GM18519 (cell line): ENCODE results near the gene LDAF1.
"Not testable (repeated sequence)": the region's sequence is repeated elsewhere in the genome, so short reads cannot be mapped to it uniquely, and the experiment has no call there.

ENCODE experiments used
- ATAC-seq: cut with Tn5 transposase; IDR thresholded peaks from one replicate; pipeline ENCODE4 v1.9.1; 2021; ENCODE audit warnings: mild to moderate bottlenecking, moderate library complexity; ENCODE audit not compliant: unreplicated experiment, low FRiP score

LDAF1 gene

GRCh38 chr16:21161211-21161610 is 2.7 kb downstream of the LDAF1 start:
- ATAC-seq: no peak

- ATAC-seq: no peak
Measured at GRCh38 chr16:21162661-21163151, 4.2 kb downstream of the LDAF1 start.

- no peak for ATAC-seq
Measured at GRCh38 chr16:21163576-21163975, 5.1 kb downstream of the LDAF1 start.

GRCh38 chr16:21164521-21165168 is 6.2 kb downstream of the LDAF1 start:
- no peak for ATAC-seq

- ATAC-seq: no peak
Measured at GRCh38 chr16:21166561-21166961, 8.1 kb downstream of the LDAF1 start.

GRCh38 chr16:21167360-21167759 is 8.9 kb downstream of the LDAF1 start:
- no peak for ATAC-seq

GRCh38 chr16:21167929-21168602 is 9.6 kb downstream of the LDAF1 start:
- ATAC-seq: no peak

GRCh38 chr16:21169249-21169981 is 10.9 kb downstream of the LDAF1 start:
- no peak for ATAC-seq

GRCh38 chr16:21170116-21170515 is 11.6 kb downstream of the LDAF1 start:
- ATAC-seq: not testable (repeated sequence)

GRCh38 chr16:21172650-21173049 is 14.2 kb downstream of the LDAF1 start:
- no peak for ATAC-seq

GRCh38 chr16:21175397-21175796 is 16.9 kb downstream of the LDAF1 start:
- no peak for ATAC-seq

GRCh38 chr16:21179126-21179982 is 20.9 kb downstream of the LDAF1 start:
- ATAC-seq: no peak

- ATAC-seq: no peak
Measured at GRCh38 chr16:21179983-21180365, 21.5 kb downstream of the LDAF1 start.

GRCh38 chr16:21183995-21184394 is 25.5 kb downstream of the LDAF1 start:
- no peak for ATAC-seq

GRCh38 chr16:21184834-21185233 is 26.4 kb downstream of the LDAF1 start:
- ATAC-seq: no peak

- no peak for ATAC-seq
Measured at GRCh38 chr16:21185659-21186325, 27.3 kb downstream of the LDAF1 start.

- no peak for ATAC-seq
Measured at GRCh38 chr16:21186326-21186691, 27.8 kb downstream of the LDAF1 start.

- no peak for ATAC-seq
Measured at GRCh38 chr16:21189311-21189710, 30.8 kb downstream of the LDAF1 start.

GRCh38 chr16:21190013-21190412 is 31.5 kb downstream of the LDAF1 start:
- no peak for ATAC-seq

- ATAC-seq: no peak
Measured at GRCh38 chr16:21190599-21190998, 32.1 kb downstream of the LDAF1 start.
